Peyer's patch (tissue), 4 donors: ENCODE measurements around the gene FFAR1.

Experiments used
- CTCF ChIP-seq, 6 experiments: fragments of 450-650 bp in 4 of 6; fragments of 200-600 bp in 2 of 6; sonication (generic) in 1 of 6; IDR thresholded peaks; one replicate each; pipeline ENCODE4 v1.5.1; 2017 to 2019; ENCODE audit warnings: antibody characterized with exemption in 6 of 6, mild to moderate bottlenecking in 3 of 6, moderate library complexity in 1 of 6
- POLR2A ChIP-seq, 2 donors: fragments of 450-650 bp; IDR thresholded peaks; one replicate each; pipeline ENCODE4 v1.5.1; 2017; ENCODE audit warnings: antibody characterized with exemption in 2 of 2, mild to moderate bottlenecking in 2 of 2, moderate library complexity in 2 of 2

GRCh38 chr19:35341565-35342225 lies 6.0 kb upstream of the FFAR1 start:
- TF ChIP-seq CTCF (IDR thresholded peaks at IDR 0.05) (no peak), POLR2A (IDR thresholded peaks at IDR 0.05) (no peak)
